ENCODE measurements around the gene AZU1. TPM values are rescaled to one million over a fixed set of nuclear protein-coding genes. Genes with fewer than 3 reads are reported as not detected.

Gene AZU1
- polyA plus RNA-seq, 3 donors: 2.7 to 5.7 (median 4.3) TPM

- Mint-ChIP-seq H3K4me1 (peaks cover 36% of the 10 kb centered on the region), H3K36me3 (peaks cover 0 to 3% of the 10 kb centered on the region in 2 donors), H3K4me3 (peak overlapping the region; percentile 78 to 79), H3K27ac (no peak overlapping the region), H3K9me3 (peaks cover 0 to 4% (median 0%) of the 10 kb centered on the region in 7 donors), H3K27me3 (ENCODE audit: low read depth in 3 of 3) (peaks cover 3 to 7% (median 5%) of the 10 kb centered on the region in 3 donors)
- H3K4me3 ChIP-seq (replicated peaks in 1 of 3; ENCODE audit: low read depth in 2 of 3, low read length in 3 of 3): peak overlapping the region; percentile 34 to 75 (median 35)
- under 1% methylated on average over 59 of the region's 64 CpGs for WGBS (ENCODE audit: insufficient coverage)
- peak overlapping the region; percentile 81 for H2AFZ ChIP-seq (ENCODE audit: insufficient read depth, low read depth, low read length, poor library complexity, severe bottlenecking)
- H3K9me3 ChIP-seq (replicated peaks in 1 of 2; ENCODE audit: control insufficient read depth in 1 of 2, insufficient read depth in 1 of 2, low read length in 2 of 2): no peaks in the 10 kb centered on the region
- peak overlapping the region; percentile 59 for H3K9ac ChIP-seq (ENCODE audit: insufficient read depth, low read length, poor library complexity, severe bottlenecking)
- H3K79me2 ChIP-seq (ENCODE audit: insufficient read depth, low read length): peaks cover 52% of the 10 kb centered on the region
- H3K27ac ChIP-seq (ENCODE audit: low read depth in 1 of 2, low read length in 2 of 2): no peak overlapping the region
- no peaks in the 10 kb centered on the region for H3K36me3 ChIP-seq (replicated peaks in 1 of 2; ENCODE audit: control insufficient read depth in 1 of 2, insufficient read depth in 2 of 2, low read length in 2 of 2)
- no peak for TF ChIP-seq CTCF (IDR thresholded peaks at IDR 0.05)
- no peaks in the 10 kb centered on the region for H4K20me1 ChIP-seq (ENCODE audit: insufficient read depth, low read length)
- peaks cover 37 to 40% of the 10 kb centered on the region in 2 donors for H3K4me1 ChIP-seq (ENCODE audit: control insufficient read depth in 1 of 2, insufficient read depth in 2 of 2, low read length in 2 of 2)
- intact Hi-C loops (cut with micrococcal nuclease): no loop called here
- no peaks in the 10 kb centered on the region for H3K27me3 ChIP-seq (ENCODE audit: control insufficient read depth in 2 of 2, insufficient read depth in 2 of 2, low read length in 2 of 2)
- peak overlapping the region; percentile 86 for H3K4me2 ChIP-seq (replicated peaks; ENCODE audit: extremely low read depth, low read length, poor library complexity, severe bottlenecking)
- no peak for DNase-seq
Observed at GRCh38 chr19:821231-821824, 6.3 kb upstream of the AZU1 start.

GRCh38 chr19:821825-822503 is 5.7 kb upstream of the AZU1 start, which contains the start of gene PLPPR3:
Gene PLPPR3, minus strand, starts transcription at chr19:821955. Its CDS starts 396 bp downstream, at chr19:821559.
- H3K36me3 ChIP-seq (replicated peaks in 1 of 2; ENCODE audit: control insufficient read depth in 1 of 2, insufficient read depth in 2 of 2, low read length in 2 of 2): no peaks in the 10 kb centered on the region
- under 1% methylated on average over 49 of the region's 86 CpGs for whole genome bisulfite sequencing (ENCODE audit: insufficient coverage)
- intact Hi-C loops (cut with micrococcal nuclease): no loop called here
- no peaks in the 10 kb centered on the region for H3K9me3 ChIP-seq (replicated peaks in 1 of 2; ENCODE audit: control insufficient read depth in 1 of 2, insufficient read depth in 1 of 2, low read length in 2 of 2)
- peak within 1 kb of the TSS; percentile 81 for H2AFZ ChIP-seq (ENCODE audit: insufficient read depth, low read depth, low read length, poor library complexity, severe bottlenecking)
- no peaks in the 10 kb centered on the region for H3K27me3 ChIP-seq (ENCODE audit: control insufficient read depth in 2 of 2, insufficient read depth in 2 of 2, low read length in 2 of 2)
- Mint-ChIP-seq H3K27me3 (ENCODE audit: low read depth in 3 of 3) (peaks cover 3 to 7% (median 5%) of the 10 kb centered on the region in 3 donors), H3K36me3 (no peaks in the 10 kb centered on the region), H3K9me3 (no peaks in the 10 kb centered on the region), H3K4me1 (peaks cover 41% of the 10 kb centered on the region), H3K27ac (peak within 1 kb of the TSS in 1 of 7 donors; percentile 13), H3K4me3 (peak within 1 kb of the TSS; percentile 78 to 79)
- H3K4me3 ChIP-seq (replicated peaks in 1 of 3; ENCODE audit: low read depth in 2 of 3, low read length in 3 of 3): peak within 1 kb of the TSS; percentile 34 to 75 (median 35)
- no peaks in the 10 kb centered on the region for H4K20me1 ChIP-seq (ENCODE audit: insufficient read depth, low read length)
- no peak for TF ChIP-seq CTCF (IDR thresholded peaks at IDR 0.05)
- peaks cover 52% of the 10 kb centered on the region for H3K79me2 ChIP-seq (ENCODE audit: insufficient read depth, low read length)
- H3K27ac ChIP-seq (ENCODE audit: low read depth in 1 of 2, low read length in 2 of 2): no peak within 1 kb of the TSS
- peak within 1 kb of the TSS; percentile 59 for H3K9ac ChIP-seq (ENCODE audit: insufficient read depth, low read length, poor library complexity, severe bottlenecking)
- peak within 1 kb of the TSS; percentile 86 for H3K4me2 ChIP-seq (replicated peaks; ENCODE audit: extremely low read depth, low read length, poor library complexity, severe bottlenecking)
- H3K4me1 ChIP-seq (ENCODE audit: control insufficient read depth in 1 of 2, insufficient read depth in 2 of 2, low read length in 2 of 2): peaks cover 44 to 46% of the 10 kb centered on the region in 2 donors
- DNase-seq: no peak
